ENCODE data around the gene TCF7.
A peak's percentile ranks its signal among the peaks of the same experiment; 100 is the strongest.

TCF7 gene

GRCh38 chr5:134113902-134114875 is at the start of gene TCF7:
Gene TCF7, plus strand, starts transcription at chr5:134114681. Its CDS starts 226 bp downstream, at chr5:134114907.
- DNase-seq: peak; percentile 75

GRCh38 chr5:134069553-134069952 is 44.9 kb upstream of the TCF7 start:
- no peak for DNase-seq

GRCh38 chr5:134070725-134071613 is 43.5 kb upstream of the TCF7 start:
- DNase-seq: no peak

GRCh38 chr5:134071614-134072207 is 42.8 kb upstream of the TCF7 start:
- no peak for DNase-seq

GRCh38 chr5:134072471-134073210 is 41.8 kb upstream of the TCF7 start:
- DNase-seq: no peak

GRCh38 chr5:134073404-134073803 is 41.1 kb upstream of the TCF7 start:
- no peak for DNase-seq

- no peak for DNase-seq
These were observed 39.4 kb upstream of the TCF7 start for GRCh38 chr5:134075102-134075501.

- no peak for DNase-seq
These were observed 36.4 kb upstream of the TCF7 start for GRCh38 chr5:134077926-134078580.

GRCh38 chr5:134079748-134080581 is 34.5 kb upstream of the TCF7 start:
- no peak for DNase-seq

- DNase-seq: no peak
These were observed 32.1 kb upstream of the TCF7 start for GRCh38 chr5:134082264-134082992.

GRCh38 chr5:134083517-134083916 is 31.0 kb upstream of the TCF7 start:
- no peak for DNase-seq

- no peak for DNase-seq
These were observed 30.4 kb upstream of the TCF7 start for GRCh38 chr5:134084022-134084565.

- no peak for DNase-seq
These were observed 29.9 kb upstream of the TCF7 start for GRCh38 chr5:134084570-134084969.

- DNase-seq: no peak
These were observed 29.1 kb upstream of the TCF7 start for GRCh38 chr5:134085411-134085810.

GRCh38 chr5:134086225-134086942 is 28.1 kb upstream of the TCF7 start:
- no peak for DNase-seq

- DNase-seq: no peak
These were observed 27.6 kb upstream of the TCF7 start for GRCh38 chr5:134086943-134087305.

- no peak for DNase-seq
These were observed 26.2 kb upstream of the TCF7 start for GRCh38 chr5:134088291-134088690.

GRCh38 chr5:134088994-134089560 is 25.4 kb upstream of the TCF7 start:
- no peak for DNase-seq

- DNase-seq: no peak
These were observed 24.0 kb upstream of the TCF7 start for GRCh38 chr5:134090522-134090921.

All from NCI-H1048 (cell line).